K562 (cell line): ENCODE results near the gene GFOD1. TPM values are rescaled to one million over a fixed set of nuclear protein-coding genes. Genes with fewer than 3 reads are reported as not detected.

Source experiments
- CBX3 ChIP-seq, 2 experiments: IDR thresholded peaks; 1 replicate in 1 of 2; 2 replicates in 1 of 2; pipeline ENCODE4 v1.6.1; 2012; ENCODE audit warnings: inconsistent platforms in 2 of 2, low read length in 2 of 2, borderline replicate concordance in 1 of 2, control low read depth in 1 of 2
- CREB1 ChIP-seq, 2 experiments: sonication (generic) in 1 of 2; formaldehyde crosslinking in 1 of 2; IDR thresholded peaks; 2 replicates each; pipeline versions ENCODE4 v1.6.1 to v1.8.0; 2012 to 2022; ENCODE audit warnings: inconsistent platforms in 1 of 2, mild to moderate bottlenecking in 1 of 2, missing genetic modification reagents in 1 of 2, moderate library complexity in 1 of 2
- ID3 ChIP-seq, 2 experiments: fragments of 250-450 bp in 1 of 2; fragments of 450-650 bp in 1 of 2; sonication (Bioruptor Pico) in 1 of 2; IDR thresholded peaks; 2 replicates each; pipeline versions ENCODE4 v1.6.1 to v1.8.0; 2016 to 2021; ENCODE audit warnings: mild to moderate bottlenecking in 2 of 2, moderate library complexity in 2 of 2, missing compliant biosample characterization in 1 of 2, missing genetic modification characterization in 1 of 2
- KLF1 ChIP-seq: fragments of 450-650 bp; IDR thresholded peaks from 2 replicates; pipeline ENCODE4 v1.6.1; 2016; ENCODE audit warnings: missing genetic modification characterization, missing compliant biosample characterization
- MEF2A ChIP-seq: IDR thresholded peaks from 2 replicates; pipeline ENCODE4 v1.6.1; 2011; ENCODE audit warnings: low read depth, mild to moderate bottlenecking, low read length, moderate library complexity; ENCODE audit not compliant: control insufficient read depth
- PHTF2 ChIP-seq: fragments of 250-450 bp; sonication (Bioruptor Pico); IDR thresholded peaks from 2 replicates; pipeline ENCODE4 v1.5.0; 2021; ENCODE audit warnings: mild to moderate bottlenecking
- PREB ChIP-seq: sonication (generic); formaldehyde crosslinking; IDR thresholded peaks from 2 replicates; pipeline ENCODE4 v1.8.1; 2023; ENCODE audit warnings: mild to moderate bottlenecking, missing genetic modification reagents
- PTTG1 ChIP-seq: fragments of 450-650 bp; IDR thresholded peaks from 2 replicates; pipeline ENCODE4 v1.6.1; 2016; ENCODE audit warnings: low read depth, mild to moderate bottlenecking, missing genetic modification characterization, missing compliant biosample characterization
- ZNF384 ChIP-seq: IDR thresholded peaks from 2 replicates; pipeline ENCODE4 v1.6.1; 2012; ENCODE audit warnings: low read depth, low read length, improper control_type of control experiment
- ZNF592 ChIP-seq: fragments of 450-650 bp; IDR thresholded peaks from 2 replicates; pipeline ENCODE4 v1.6.1; 2017; ENCODE audit warnings: antibody characterized with exemption, mild to moderate bottlenecking
- polyA plus RNA-seq, 8 experiments: library from polyadenylated mRNA; depleted of rRNA in 4 of 8; stranded (reverse) in 5 of 8; unstranded in 3 of 8; fragments of >200 nt; fragmentation: Nextera tagmentation in 2 of 8; fragmentation: Illumina TruSeq in 1 of 8; extraction: Ambion mirVana in 2 of 8; extraction: Trizol in 1 of 8; gene quantifications; 2 replicates each; pipeline versions ENCODE4 v1.2.1 to v1.2.3, GENCODE V29; 2011 to 2014; ENCODE audit warnings: inconsistent platforms in 1 of 8, missing spikeins in 1 of 8
- total RNA-seq, 7 experiments: library from RNA; depleted of rRNA in 6 of 7; stranded (reverse); fragments of >200 nt in 6 of 7; fragmentation: Illumina TruSeq in 2 of 7; extraction: Trizol in 2 of 7; gene quantifications; 2 replicates each; pipeline versions ENCODE4 v1.2.1 to v1.2.3, GENCODE V29; 2011 to 2021; ENCODE audit warnings: low replicate concordance in 1 of 7

The GFOD1 gene
- total and polyA plus RNA-seq, 9 of the 15 experiments (the other 6 are each of a cell fraction or from before 2014, with no cell fraction given): 3.8 to 12.0 (median 8.2) TPM

- no peak for TF ChIP-seq PREB (CRISPR knock-in tag)
- TF ChIP-seq MEF2A: 0 out of 2 replicates have a peak, but pooled peaks have one; percentile 26
- TF ChIP-seq ZNF592: peak; percentile 70
- no peak for TF ChIP-seq PTTG1
- TF ChIP-seq ID3 (CRISPR knock-in tag; IDR thresholded peaks at IDR 0.05): no peak
- TF ChIP-seq ID3 (tag; IDR thresholded peaks at IDR 0.05): peak; percentile 65
- TF ChIP-seq KLF1 (tag): no peak
- TF ChIP-seq CBX3 (IDR thresholded peaks at IDR 0.05; ENCODE audit: borderline replicate concordance in 1 of 2, low read length in 2 of 2): peak in 1 of 2 experiments; percentile 12; a peak in 1 of 3 replicates
- TF ChIP-seq PHTF2: no peak
- TF ChIP-seq CREB1 (IDR thresholded peaks at IDR 0.05): peak; percentile 59; the same call in 1 of the 2 replicates
- no peak for TF ChIP-seq CREB1 (CRISPR knock-in tag; IDR thresholded peaks at IDR 0.05)
- 0 out of 2 replicates have a peak, but pooled peaks have one; percentile 13 for TF ChIP-seq ZNF384
Measured at GRCh38 chr6:13319891-13320564, 167.4 kb downstream of the GFOD1 start (continued).
